ENCODE measurements around the gene KMO.

The KMO gene

GRCh38 chr1:241574154-241574553 lies 42.0 kb downstream of the KMO start:
- Histone ChIP-seq H3K9ac (ENCODE audit: low read depth, low read length) (no peak overlapping the region), H3K27me3 (ENCODE audit: insufficient read depth, low read length) (no peaks in the 10 kb centered on the region), H3K4me1 (ENCODE audit: insufficient read depth, low read length) (no peaks in the 10 kb centered on the region), H3K9me3 (ENCODE audit: insufficient read depth, low read depth, low read length) (no peaks in the 10 kb centered on the region), H3K36me3 (ENCODE audit: insufficient read depth, low read depth, low read length) (no peaks in the 10 kb centered on the region), H3K4me3 (ENCODE audit: low read length) (no peak overlapping the region), H3K27ac (ENCODE audit: low read length) (no peak overlapping the region)

GRCh38 chr1:241579434-241579833 lies 47.3 kb downstream of the KMO start:
- no peak overlapping the region for H3K27ac ChIP-seq (ENCODE audit: low read length)
- H3K9me3 ChIP-seq (ENCODE audit: insufficient read depth, low read depth, low read length), result no peaks in the 10 kb centered on the region
- H3K36me3 ChIP-seq (ENCODE audit: insufficient read depth, low read depth, low read length), result no peaks in the 10 kb centered on the region
- H3K4me1 ChIP-seq (ENCODE audit: insufficient read depth, low read length), result no peaks in the 10 kb centered on the region
- H3K4me3 ChIP-seq (ENCODE audit: low read length), result no peak overlapping the region
- no peaks in the 10 kb centered on the region for H3K27me3 ChIP-seq (ENCODE audit: insufficient read depth, low read length)
- H3K9ac ChIP-seq (ENCODE audit: low read depth, low read length), result no peak overlapping the region

GRCh38 chr1:241582921-241583321 lies 50.7 kb downstream of the KMO start:
- H3K27ac ChIP-seq (ENCODE audit: low read length), result no peak overlapping the region
- H3K9ac ChIP-seq (ENCODE audit: low read depth, low read length), result no peak overlapping the region
- H3K9me3 ChIP-seq (ENCODE audit: insufficient read depth, low read depth, low read length), result no peaks in the 10 kb centered on the region
- no peaks in the 10 kb centered on the region for H3K27me3 ChIP-seq (ENCODE audit: insufficient read depth, low read length)
- H3K36me3 ChIP-seq (ENCODE audit: insufficient read depth, low read depth, low read length), result no peaks in the 10 kb centered on the region
- no peaks in the 10 kb centered on the region for H3K4me1 ChIP-seq (ENCODE audit: insufficient read depth, low read length)
- no peak overlapping the region for H3K4me3 ChIP-seq (ENCODE audit: low read length)

- no peak overlapping the region for H3K9ac ChIP-seq (ENCODE audit: low read depth, low read length)
- no peak overlapping the region for H3K27ac ChIP-seq (ENCODE audit: low read length)
- no peaks in the 10 kb centered on the region for H3K9me3 ChIP-seq (ENCODE audit: insufficient read depth, low read depth, low read length)
- no peak overlapping the region for H3K4me3 ChIP-seq (ENCODE audit: low read length)
- no peaks in the 10 kb centered on the region for H3K27me3 ChIP-seq (ENCODE audit: insufficient read depth, low read length)
- no peaks in the 10 kb centered on the region; the same call in 1 of the 2 replicates for H3K4me1 ChIP-seq (ENCODE audit: insufficient read depth, low read length)
- H3K36me3 ChIP-seq (ENCODE audit: insufficient read depth, low read depth, low read length), result no peaks in the 10 kb centered on the region
Measured at GRCh38 chr1:241586905-241587512, 54.8 kb downstream of the KMO start.

GRCh38 chr1:241589521-241589920 lies 57.3 kb downstream of the KMO start:
- H3K27me3 ChIP-seq (ENCODE audit: insufficient read depth, low read length), result no peaks in the 10 kb centered on the region
- no peaks in the 10 kb centered on the region for H3K9me3 ChIP-seq (ENCODE audit: insufficient read depth, low read depth, low read length)
- peaks cover 5% of the 10 kb centered on the region; the same call in 1 of the 2 replicates for H3K36me3 ChIP-seq (ENCODE audit: insufficient read depth, low read depth, low read length)
- no peak overlapping the region for H3K4me3 ChIP-seq (ENCODE audit: low read length)
- H3K4me1 ChIP-seq (ENCODE audit: insufficient read depth, low read length), result no peaks in the 10 kb centered on the region; the same call in 1 of the 2 replicates
- no peak overlapping the region for H3K27ac ChIP-seq (ENCODE audit: low read length)
- H3K9ac ChIP-seq (ENCODE audit: low read depth, low read length), result no peak overlapping the region

- H3K4me3 ChIP-seq (ENCODE audit: low read length), result no peak overlapping the region
- no peaks in the 10 kb centered on the region for H3K27me3 ChIP-seq (ENCODE audit: insufficient read depth, low read length)
- no peak overlapping the region for H3K9ac ChIP-seq (ENCODE audit: low read depth, low read length)
- no peaks in the 10 kb centered on the region; the same call in 1 of the 2 replicates for H3K4me1 ChIP-seq (ENCODE audit: insufficient read depth, low read length)
- H3K9me3 ChIP-seq (ENCODE audit: insufficient read depth, low read depth, low read length), result no peaks in the 10 kb centered on the region
- peaks cover 5% of the 10 kb centered on the region; the same call in 1 of the 2 replicates for H3K36me3 ChIP-seq (ENCODE audit: insufficient read depth, low read depth, low read length)
- H3K27ac ChIP-seq (ENCODE audit: low read length), result no peak overlapping the region
Measured at GRCh38 chr1:241590719-241591118, 58.5 kb downstream of the KMO start.

GRCh38 chr1:241591317-241591716 lies 59.1 kb downstream of the KMO start:
- peaks cover 7% of the 10 kb centered on the region; the same call in 1 of the 2 replicates for H3K36me3 ChIP-seq (ENCODE audit: insufficient read depth, low read depth, low read length)
- no peaks in the 10 kb centered on the region for H3K27me3 ChIP-seq (ENCODE audit: insufficient read depth, low read length)
- no peak overlapping the region for H3K4me3 ChIP-seq (ENCODE audit: low read length)
- no peak overlapping the region for H3K9ac ChIP-seq (ENCODE audit: low read depth, low read length)
- no peaks in the 10 kb centered on the region for H3K9me3 ChIP-seq (ENCODE audit: insufficient read depth, low read depth, low read length)
- no peaks in the 10 kb centered on the region; the same call in 1 of the 2 replicates for H3K4me1 ChIP-seq (ENCODE audit: insufficient read depth, low read length)
- H3K27ac ChIP-seq (ENCODE audit: low read length), result no peak overlapping the region

GRCh38 chr1:241591736-241592135 lies 59.6 kb downstream of the KMO start:
- Histone ChIP-seq H3K27ac (ENCODE audit: low read length) (no peak overlapping the region), H3K9me3 (ENCODE audit: insufficient read depth, low read depth, low read length) (no peaks in the 10 kb centered on the region), H3K9ac (ENCODE audit: low read depth, low read length) (no peak overlapping the region)

GRCh38 chr1:241592273-241592958 lies 60.2 kb downstream of the KMO start:
- no peak overlapping the region for H3K9ac ChIP-seq (ENCODE audit: low read depth, low read length)
- H3K9me3 ChIP-seq (ENCODE audit: insufficient read depth, low read depth, low read length), result no peaks in the 10 kb centered on the region
- no peaks in the 10 kb centered on the region for H3K27me3 ChIP-seq (ENCODE audit: insufficient read depth, low read length)
- H3K4me3 ChIP-seq (ENCODE audit: low read length), result no peak overlapping the region
- H3K27ac ChIP-seq (ENCODE audit: low read length), result no peak overlapping the region
- H3K4me1 ChIP-seq (ENCODE audit: insufficient read depth, low read length), result no peaks in the 10 kb centered on the region; the same call in 1 of the 2 replicates
- H3K36me3 ChIP-seq (ENCODE audit: insufficient read depth, low read depth, low read length), result peaks cover 11% of the 10 kb centered on the region; the same call in 1 of the 2 replicates

More at GRCh38 chr1:241591736-241592135, 59.6 kb downstream of the KMO start:
- no peaks in the 10 kb centered on the region for H3K27me3 ChIP-seq (ENCODE audit: insufficient read depth, low read length)
- H3K4me3 ChIP-seq (ENCODE audit: low read length), result no peak overlapping the region
- H3K36me3 ChIP-seq (ENCODE audit: insufficient read depth, low read depth, low read length), result peaks cover 11% of the 10 kb centered on the region; the same call in 1 of the 2 replicates
- H3K4me1 ChIP-seq (ENCODE audit: insufficient read depth, low read length), result no peaks in the 10 kb centered on the region; the same call in 1 of the 2 replicates

GRCh38 chr1:241593186-241593585 lies 61.0 kb downstream of the KMO start:
- H3K27me3 ChIP-seq (ENCODE audit: insufficient read depth, low read length), result no peaks in the 10 kb centered on the region
- H3K4me3 ChIP-seq (ENCODE audit: low read length), result no peak overlapping the region
- H3K27ac ChIP-seq (ENCODE audit: low read length), result no peak overlapping the region
- H3K9ac ChIP-seq (ENCODE audit: low read depth, low read length), result no peak overlapping the region
- H3K4me1 ChIP-seq (ENCODE audit: insufficient read depth, low read length), result no peaks in the 10 kb centered on the region; the same call in 1 of the 2 replicates
- no peaks in the 10 kb centered on the region for H3K9me3 ChIP-seq (ENCODE audit: insufficient read depth, low read depth, low read length)
- H3K36me3 ChIP-seq (ENCODE audit: insufficient read depth, low read depth, low read length), result peaks cover 11% of the 10 kb centered on the region; the same call in 1 of the 2 replicates

GRCh38 chr1:241596633-241597032 lies 64.5 kb downstream of the KMO start:
- peaks cover 11% of the 10 kb centered on the region; the same call in 1 of the 2 replicates for H3K36me3 ChIP-seq (ENCODE audit: insufficient read depth, low read depth, low read length)

GRCh38 chr1:241598249-241598648 lies 66.1 kb downstream of the KMO start:
- Histone ChIP-seq H3K4me3 (ENCODE audit: low read length) (no peak overlapping the region), H3K4me1 (ENCODE audit: insufficient read depth, low read length) (no peaks in the 10 kb centered on the region), H3K27me3 (ENCODE audit: insufficient read depth, low read length) (no peaks in the 10 kb centered on the region), H3K9ac (ENCODE audit: low read depth, low read length) (no peak overlapping the region), H3K36me3 (ENCODE audit: insufficient read depth, low read depth, low read length) (peaks cover 11% of the 10 kb centered on the region; the same call in 1 of the 2 replicates), H3K27ac (ENCODE audit: low read length) (no peak overlapping the region), H3K9me3 (ENCODE audit: insufficient read depth, low read depth, low read length) (no peaks in the 10 kb centered on the region)

More at GRCh38 chr1:241596633-241597032, 64.5 kb downstream of the KMO start:
- Histone ChIP-seq H3K27me3 (ENCODE audit: insufficient read depth, low read length) (no peaks in the 10 kb centered on the region), H3K9ac (ENCODE audit: low read depth, low read length) (no peak overlapping the region), H3K4me3 (ENCODE audit: low read length) (no peak overlapping the region), H3K9me3 (ENCODE audit: insufficient read depth, low read depth, low read length) (no peaks in the 10 kb centered on the region), H3K4me1 (ENCODE audit: insufficient read depth, low read length) (no peaks in the 10 kb centered on the region; the same call in 1 of the 2 replicates), H3K27ac (ENCODE audit: low read length) (no peak overlapping the region)

Data from iPS-20b (cell line).